MCF 10A (cell line): Measurements from ENCODE around the gene ZNF117. TPM values are rescaled to one million over a fixed set of nuclear protein-coding genes. Genes with fewer than 3 reads are reported as not detected.

ENCODE experiments used
- BruUV-seq: library from RNA; stranded (reverse); fragments of 400-500 nt; replicated peaks from 2 replicates; lab custom pipeline; 2021; lab: Mats Ljungman, UMichigan
- CTCF ChIA-PET: fragments of 300-600 bp; sonication (Branson Sonifier 250); formaldehyde crosslinking; extraction: SDS; loops from one replicate; lab custom pipeline; 2021; ENCODE audit warnings: antibody characterized with exemption, inconsistent platforms; lab: Yijun Ruan, JAX
- POLR2A ChIA-PET: fragments of 300-600, 350-650 bp; sonication (Branson Sonifier 250); formaldehyde crosslinking; extraction: SDS; loops from one replicate; lab custom pipeline; 2020; ENCODE audit warnings: antibody characterized with exemption, inconsistent platforms; lab: Yijun Ruan, JAX
- DNase-seq: peaks from one replicate; pipeline ENCODE4 v3.0.0-alpha.2; 2018; ENCODE audit not compliant: unreplicated experiment
- H3K27ac Mint-ChIP-seq: one replicate; pipeline ENCODE4 v1.8.0; 2022; ENCODE audit warnings: mild to moderate bottlenecking, low read depth, mixed read lengths; ENCODE audit not compliant: unreplicated experiment
- H3K27me3 Mint-ChIP-seq: one replicate; pipeline ENCODE4 v1.8.0; 2022; ENCODE audit warnings: mixed read lengths; ENCODE audit not compliant: insufficient read depth, unreplicated experiment
- H3K36me3 Mint-ChIP-seq: one replicate; pipeline ENCODE4 v1.8.0; 2022; ENCODE audit warnings: mild to moderate bottlenecking, moderate library complexity, mixed read lengths; ENCODE audit not compliant: insufficient read depth, unreplicated experiment
- H3K4me1 Mint-ChIP-seq: one replicate; pipeline ENCODE4 v1.8.0; 2022; ENCODE audit warnings: mixed read lengths; ENCODE audit not compliant: insufficient read depth, unreplicated experiment
- H3K4me3 Mint-ChIP-seq: one replicate; pipeline ENCODE4 v1.8.0; 2022; ENCODE audit warnings: mild to moderate bottlenecking, moderate library complexity, mixed read lengths; ENCODE audit not compliant: unreplicated experiment
- H3K9me3 Mint-ChIP-seq: one replicate; pipeline ENCODE4 v1.8.0; 2022; ENCODE audit warnings: mixed read lengths; ENCODE audit not compliant: unreplicated experiment
- intact Hi-C: fragments of 100-400 bp; cut with micrococcal nuclease; formaldehyde crosslinking; loops from 2 replicates; pipeline ENCODE4 v1.14.1; 2022
- total RNA-seq: library from RNA; stranded (reverse); gene quantifications from 2 replicates; pipeline ENCODE4 v1.2.3, GENCODE V29; 2022
- TF ChIP-seq, protein P1 (sequence below): fragments of 200-600 bp; IDR thresholded peaks from one replicate; pipeline ENCODE4 v1.8.0; 2022; ENCODE audit warnings: antibody characterized with exemption, mild to moderate bottlenecking; ENCODE audit not compliant: unreplicated experiment

The ZNF117 gene
- total RNA-seq, 1 experiment from 2014 or later, result 3.2 TPM

DNA sequence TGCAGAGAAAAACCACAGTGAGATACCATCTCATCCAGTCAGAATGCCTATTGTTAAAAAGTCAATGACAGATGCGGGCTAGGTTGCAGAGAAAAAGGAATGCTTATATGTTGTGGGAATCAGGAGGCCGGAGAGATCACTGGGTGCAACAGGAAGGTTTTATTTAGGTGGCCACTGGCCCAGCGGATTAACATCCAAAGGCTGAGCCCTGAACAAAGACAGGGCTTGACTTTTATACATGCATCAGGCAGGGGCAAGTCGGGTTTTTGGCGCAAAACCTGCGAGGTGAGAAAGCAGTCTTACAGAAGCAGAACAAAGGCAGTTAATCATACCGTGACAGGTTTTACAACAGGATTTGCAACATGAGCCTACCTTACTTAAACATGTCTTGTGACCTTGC is 620 bp downstream of the ZNF117 start:
- no peak for DNase-seq
- Mint-ChIP-seq H3K27me3 (no peaks in the 10 kb centered on the region), H3K36me3 (peaks cover 7% of the 10 kb centered on the region), H3K27ac (no peak overlapping the region), H3K4me1 (no peaks in the 10 kb centered on the region), H3K4me3 (no peak overlapping the region), H3K9me3 (peaks cover 42% of the 10 kb centered on the region)
- TF ChIP-seq, protein P1, sequence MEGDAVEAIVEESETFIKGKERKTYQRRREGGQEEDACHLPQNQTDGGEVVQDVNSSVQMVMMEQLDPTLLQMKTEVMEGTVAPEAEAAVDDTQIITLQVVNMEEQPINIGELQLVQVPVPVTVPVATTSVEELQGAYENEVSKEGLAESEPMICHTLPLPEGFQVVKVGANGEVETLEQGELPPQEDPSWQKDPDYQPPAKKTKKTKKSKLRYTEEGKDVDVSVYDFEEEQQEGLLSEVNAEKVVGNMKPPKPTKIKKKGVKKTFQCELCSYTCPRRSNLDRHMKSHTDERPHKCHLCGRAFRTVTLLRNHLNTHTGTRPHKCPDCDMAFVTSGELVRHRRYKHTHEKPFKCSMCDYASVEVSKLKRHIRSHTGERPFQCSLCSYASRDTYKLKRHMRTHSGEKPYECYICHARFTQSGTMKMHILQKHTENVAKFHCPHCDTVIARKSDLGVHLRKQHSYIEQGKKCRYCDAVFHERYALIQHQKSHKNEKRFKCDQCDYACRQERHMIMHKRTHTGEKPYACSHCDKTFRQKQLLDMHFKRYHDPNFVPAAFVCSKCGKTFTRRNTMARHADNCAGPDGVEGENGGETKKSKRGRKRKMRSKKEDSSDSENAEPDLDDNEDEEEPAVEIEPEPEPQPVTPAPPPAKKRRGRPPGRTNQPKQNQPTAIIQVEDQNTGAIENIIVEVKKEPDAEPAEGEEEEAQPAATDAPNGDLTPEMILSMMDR, result no peak
- ChIA-PET CTCF (interaction anchor here (0.6 kb wide), 1 partner anchor 861 kb away, joined by 3 read pairs; no protein-coding TSS in a partner anchor), POLR2A (no interaction called here)
- BruUV-seq, result no TSS peak
- intact Hi-C loops, result no loop called here

DNA sequence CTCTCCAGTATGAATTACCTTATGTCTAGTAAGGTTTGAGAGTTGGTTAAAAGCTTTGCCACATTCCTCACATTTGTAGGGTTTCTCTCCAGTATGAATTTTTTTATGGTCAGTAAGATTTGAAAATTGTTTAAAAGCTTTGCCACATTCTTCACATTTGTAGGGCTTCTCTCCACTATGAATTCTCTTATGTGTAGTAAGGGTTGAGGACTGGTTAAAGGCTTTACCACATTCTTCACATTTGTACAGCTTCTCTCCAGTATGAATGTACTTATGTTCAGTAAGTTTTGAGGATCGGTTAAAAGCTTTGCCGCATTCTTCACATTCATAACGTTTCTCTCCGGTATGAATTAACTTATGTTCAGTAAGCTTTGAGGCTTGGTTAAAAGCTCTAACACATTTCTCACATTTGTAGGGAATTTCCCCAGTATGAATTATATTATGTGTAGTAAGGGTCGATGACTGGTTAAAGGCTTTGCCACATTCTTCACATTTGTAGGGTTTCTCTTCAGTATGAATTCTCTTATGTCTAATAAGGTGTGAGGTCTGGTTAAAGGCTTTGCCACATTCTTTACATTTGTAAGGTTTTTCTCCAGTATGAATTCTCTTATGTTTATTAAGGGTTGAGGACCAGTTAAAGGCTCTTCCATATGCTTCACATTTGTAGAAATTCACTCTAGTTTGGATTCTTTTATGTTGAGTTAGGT is 12.2 kb downstream of the ZNF117 start:
- ChIA-PET POLR2A (no interaction called here), CTCF (no interaction called here)
- H3K36me3 Mint-ChIP-seq, result peaks cover 38% of the 10 kb centered on the region
- no peak for DNase-seq
- no peak overlapping the region for H3K4me3 Mint-ChIP-seq
- TF ChIP-seq, protein P1, result no peak
- no peaks in the 10 kb centered on the region for H3K4me1 Mint-ChIP-seq
- peaks cover 30% of the 10 kb centered on the region for H3K9me3 Mint-ChIP-seq
- BruUV-seq, result no TSS peak
- H3K27ac Mint-ChIP-seq, result no peak overlapping the region
- intact Hi-C loops, result no loop called here
- no peaks in the 10 kb centered on the region for H3K27me3 Mint-ChIP-seq

GRCh38 chr7:64965594-64965993 is 25.2 kb downstream of the ZNF117 start:
- ChIA-PET CTCF (no interaction called here), POLR2A (no interaction called here)
- Mint-ChIP-seq H3K27ac (no peak overlapping the region), H3K36me3 (peaks cover 4% of the 10 kb centered on the region), H3K4me3 (no peak overlapping the region), H3K27me3 (no peaks in the 10 kb centered on the region), H3K4me1 (no peaks in the 10 kb centered on the region), H3K9me3 (peaks cover 8% of the 10 kb centered on the region)
- no TSS peak for BruUV-seq
- intact Hi-C loops, result no loop called here
- TF ChIP-seq, protein P1, result no peak
- DNase-seq, result no peak

GRCh38 chr7:64959072-64959747 is 31.6 kb downstream of the ZNF117 start:
- POLR2A ChIA-PET, result no interaction called here
- Mint-ChIP-seq H3K4me1 (no peaks in the 10 kb centered on the region), H3K9me3 (peaks cover 8% of the 10 kb centered on the region), H3K27ac (no peak overlapping the region), H3K27me3 (no peaks in the 10 kb centered on the region), H3K36me3 (peaks cover 6% of the 10 kb centered on the region), H3K4me3 (no peak overlapping the region)
- no TSS peak for BruUV-seq
- intact Hi-C loops, result no loop called here
- CTCF ChIA-PET, result interaction anchor here (0.6 to 1.2 kb wide), 2 partner anchors 10 to 664 kb away, joined by 4 read pairs; no protein-coding TSS in a partner anchor
- TF ChIP-seq, protein P1, result no peak
- no peak for DNase-seq
